ENCODE data around the gene PLPP2.

The PLPP2 gene

DNA sequence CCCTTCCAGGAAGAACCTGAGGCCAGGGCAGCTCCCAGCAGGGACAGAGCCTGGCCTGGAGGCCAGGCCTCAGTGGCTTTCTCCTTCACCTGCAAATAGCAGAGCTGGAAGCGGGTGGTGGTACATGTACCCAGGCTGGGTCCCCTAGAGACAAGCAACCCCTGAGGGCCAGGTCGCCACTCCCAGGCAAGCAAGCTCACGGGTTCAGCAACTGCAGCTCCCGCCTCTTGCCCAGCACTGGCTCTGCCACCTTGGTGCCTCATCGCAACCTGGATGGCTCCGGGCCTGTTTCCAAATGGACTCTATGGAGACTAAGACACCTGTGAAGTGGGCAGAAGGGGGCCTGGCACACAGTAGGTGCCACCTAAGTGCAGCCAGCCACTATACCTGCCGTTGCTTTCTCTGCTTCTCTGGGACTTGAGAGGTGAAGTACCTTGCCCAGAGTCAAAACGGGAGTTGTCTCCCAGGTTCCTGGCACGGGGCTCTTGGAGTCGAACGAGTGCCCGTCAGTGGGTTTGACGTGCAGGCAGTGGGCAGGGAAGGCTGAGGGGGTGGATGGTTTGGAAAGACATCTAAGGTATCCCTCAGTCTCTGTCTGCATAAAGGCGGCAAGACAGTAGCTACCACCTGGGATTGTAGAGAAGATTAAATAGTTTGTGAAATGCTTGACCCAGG is 2.4 kb upstream of the PLPP2 start:
- DNase-seq (ENCODE audit: low spot score) (no peak), FAIRE-seq (no peak)

DNA sequence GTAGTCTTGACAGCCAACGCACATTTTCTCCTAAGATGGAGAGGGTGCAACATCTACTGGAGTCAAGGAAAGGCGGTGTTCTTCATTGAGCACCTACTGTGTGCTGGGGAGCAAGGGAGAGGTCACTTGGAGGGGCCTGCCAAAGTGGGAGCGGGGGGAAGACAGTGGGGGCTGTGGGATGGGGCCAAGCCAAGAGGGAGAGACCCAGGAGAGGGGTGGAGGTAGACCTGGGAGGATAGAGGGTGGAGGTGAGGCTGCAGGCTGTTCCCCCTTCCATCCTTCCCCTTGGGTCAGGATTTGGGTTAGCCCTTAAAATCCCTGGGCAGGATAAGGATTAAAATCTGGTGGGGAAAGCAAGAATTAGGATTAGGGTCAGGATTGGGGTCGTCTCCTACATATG is 1.7 kb upstream of the PLPP2 start:
- FAIRE-seq (no peak), DNase-seq (ENCODE audit: low spot score) (no peak)

DNA sequence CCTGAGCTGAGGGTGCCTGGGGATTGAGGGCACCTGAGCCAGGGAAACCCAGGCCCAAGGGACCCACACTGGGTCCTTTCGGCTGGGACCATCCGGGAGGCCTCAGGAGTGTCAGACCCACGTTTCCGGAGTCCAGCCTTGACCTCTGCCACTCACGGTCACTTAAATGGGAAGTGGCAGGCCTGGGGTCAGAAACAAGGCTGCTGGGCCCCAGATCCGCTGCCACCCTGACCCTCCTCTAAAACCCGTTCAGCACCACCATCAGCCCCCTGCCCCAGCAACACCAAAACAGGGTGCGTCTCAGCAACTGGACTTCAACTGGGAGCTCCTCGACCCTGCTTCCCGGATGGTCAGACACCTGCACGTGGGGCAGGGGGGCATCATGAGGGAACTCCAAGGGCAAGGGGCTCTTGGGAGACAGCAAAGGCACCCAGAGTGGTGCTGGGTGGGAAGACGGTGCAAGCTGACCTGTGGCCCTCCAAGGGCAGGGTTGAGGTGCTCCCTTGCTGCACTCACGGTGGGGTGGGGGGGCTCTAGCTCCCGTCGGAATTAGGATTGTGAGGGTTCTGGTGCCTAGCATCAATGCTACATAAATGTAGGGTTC is 1.2 kb upstream of the PLPP2 start:
- DNase-seq (ENCODE audit: low spot score), result no peak
- FAIRE-seq, result no peak

DNA sequence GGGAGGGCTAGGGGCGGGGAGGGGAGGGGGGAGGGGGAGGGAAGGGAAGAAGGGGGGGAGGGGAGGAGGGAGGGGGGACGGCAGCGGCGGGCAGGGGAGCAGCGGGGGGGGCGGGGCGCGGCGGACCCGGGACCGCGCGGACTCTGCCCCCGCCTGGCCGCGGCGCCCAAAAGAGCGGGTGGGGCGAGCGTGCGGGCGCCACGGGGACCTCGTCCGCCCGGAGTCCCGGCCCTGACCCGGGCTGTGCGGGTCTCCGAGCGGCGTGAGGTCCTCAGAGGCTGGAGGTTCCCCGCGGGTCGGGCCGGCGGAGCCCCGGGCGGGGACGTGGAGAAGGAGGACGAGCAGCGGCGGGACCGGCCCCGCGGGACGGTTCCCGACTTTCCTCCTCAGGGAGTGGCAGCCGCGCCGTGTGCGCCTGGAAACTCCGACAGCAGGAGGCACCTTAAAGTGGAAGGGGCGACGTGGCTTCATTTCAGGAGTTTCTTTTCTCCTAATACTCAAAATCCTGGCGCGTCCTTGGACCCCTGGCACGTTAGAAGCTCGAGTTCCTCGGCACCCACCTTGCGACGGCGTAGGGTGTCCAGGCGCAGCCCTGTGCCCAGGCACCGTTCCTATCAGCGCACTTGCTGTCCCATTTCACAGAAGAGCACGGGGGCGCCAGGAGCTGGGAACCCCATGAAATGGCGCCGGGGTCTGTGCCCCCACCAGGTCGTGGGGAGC is 518 bp upstream of the PLPP2 start:
- FAIRE-seq (no peak), DNase-seq (ENCODE audit: low spot score) (no peak)

DNA sequence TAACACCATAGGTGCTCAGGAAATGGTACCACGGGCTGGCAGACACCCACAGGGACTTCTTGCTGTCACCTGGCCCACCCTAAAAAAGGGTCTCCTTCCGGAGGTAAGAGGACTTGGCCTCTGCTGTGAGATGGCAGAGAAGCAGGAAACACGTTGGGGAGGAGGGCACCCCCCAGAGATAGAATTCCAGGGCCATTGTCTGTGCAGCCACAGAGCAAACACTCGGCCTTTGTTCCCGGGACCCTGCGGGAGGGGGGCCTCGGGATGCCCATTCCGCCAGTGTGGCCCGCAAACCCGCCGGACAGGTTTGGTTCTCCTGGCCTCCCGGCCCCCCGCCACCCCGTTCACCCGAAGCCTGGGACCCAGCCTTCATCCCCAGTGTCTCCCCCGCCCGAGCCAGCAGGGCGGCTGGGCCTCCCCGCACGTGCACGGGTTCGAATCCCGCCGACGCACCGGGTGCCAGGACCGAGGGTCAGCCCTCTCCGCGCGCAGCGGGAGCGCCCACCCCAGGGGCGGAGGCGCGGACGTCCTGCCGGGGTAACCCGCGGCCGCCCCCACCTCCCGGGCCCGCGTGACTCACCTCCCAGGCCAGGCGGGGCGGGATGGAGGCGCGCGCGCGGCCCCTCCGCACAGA is 714 bp downstream of the PLPP2 start:
- DNase-seq (ENCODE audit: low spot score), result peak; percentile 57
- no peak for FAIRE-seq

DNA sequence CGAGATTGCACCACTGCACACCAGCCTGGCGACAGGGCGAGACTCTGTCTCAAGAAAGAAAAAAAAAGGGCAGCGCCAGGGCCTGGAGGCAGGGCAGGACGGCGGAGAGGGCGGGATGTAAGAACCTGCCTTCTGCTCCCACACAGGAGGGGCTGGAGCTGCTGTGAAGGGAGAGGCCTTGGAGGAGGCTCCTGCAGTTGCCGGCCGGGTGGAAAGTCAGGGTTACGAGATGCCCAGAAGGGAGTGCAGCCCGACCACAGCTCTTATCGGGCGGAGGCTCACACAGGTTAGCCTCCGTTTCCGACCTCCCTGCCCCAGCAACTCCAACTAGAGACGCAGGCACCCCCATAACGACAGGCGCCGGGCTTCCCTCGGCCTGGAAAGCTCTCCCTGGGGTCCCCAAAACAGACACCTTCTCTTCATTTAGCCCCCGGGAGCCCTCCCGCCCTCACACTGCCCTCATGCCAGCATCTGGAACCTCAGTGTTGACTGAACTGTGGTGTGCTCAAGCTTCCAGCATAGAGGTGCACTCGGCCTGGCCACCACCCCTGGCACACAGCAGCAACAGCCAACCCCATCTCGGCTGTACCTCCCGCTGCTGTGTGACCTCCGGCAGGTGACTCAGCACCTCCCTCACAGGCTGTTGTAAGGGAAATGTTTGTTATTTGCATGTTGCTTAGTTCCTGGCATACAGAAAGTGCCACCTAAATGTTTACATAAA is 1.4 kb downstream of the PLPP2 start:
- FAIRE-seq (no peak), DNase-seq (ENCODE audit: low spot score) (peak; percentile 68)

DNA sequence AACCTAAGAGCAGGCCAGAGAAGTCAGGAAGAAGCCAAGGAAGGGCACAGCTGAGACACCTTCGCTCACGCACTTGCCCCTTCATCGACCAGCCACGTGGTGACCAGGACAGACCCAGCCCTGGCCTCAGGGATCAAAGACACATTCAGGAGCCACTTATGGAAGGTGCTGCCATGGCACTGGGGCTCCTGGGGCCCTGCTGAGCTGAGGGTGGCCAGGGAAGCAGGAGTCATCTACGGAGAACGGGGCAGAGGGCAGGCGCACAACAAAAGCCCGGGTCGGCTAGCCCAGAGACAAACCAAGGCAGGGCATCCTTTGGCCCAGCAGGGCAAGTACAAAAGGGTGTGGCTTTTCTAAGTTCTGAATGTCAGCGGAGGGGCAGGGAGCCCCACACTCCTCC is 2.3 kb downstream of the PLPP2 start:
- no peak for FAIRE-seq
- no peak for DNase-seq (ENCODE audit: low spot score)

DNA sequence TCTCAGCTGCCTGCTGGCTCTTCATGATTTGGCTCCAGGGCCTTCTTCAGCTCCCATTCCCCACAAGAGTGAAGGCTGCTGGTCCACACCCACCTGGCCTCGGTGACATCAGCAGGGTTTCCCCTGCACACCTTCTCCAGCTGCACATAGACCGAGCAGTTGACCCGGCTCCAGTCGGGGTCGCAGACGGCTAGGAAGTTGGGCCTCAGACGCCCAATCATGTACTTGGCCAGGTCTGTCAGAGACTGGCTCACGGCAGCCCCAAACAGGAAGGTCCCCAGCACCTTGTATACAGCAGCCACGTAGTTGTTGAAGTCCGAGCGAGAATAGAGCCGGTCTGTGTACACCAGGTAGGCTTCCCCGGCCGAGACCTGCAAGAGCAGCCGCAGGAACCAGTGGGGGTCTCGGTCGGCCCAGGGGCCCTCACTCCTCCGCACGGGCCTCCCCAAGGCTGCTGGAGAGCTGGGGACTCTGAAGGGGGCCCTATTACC is 3.8 kb downstream of the PLPP2 start:
- FAIRE-seq, result no peak
- no peak for DNase-seq (ENCODE audit: low spot score)

DNA sequence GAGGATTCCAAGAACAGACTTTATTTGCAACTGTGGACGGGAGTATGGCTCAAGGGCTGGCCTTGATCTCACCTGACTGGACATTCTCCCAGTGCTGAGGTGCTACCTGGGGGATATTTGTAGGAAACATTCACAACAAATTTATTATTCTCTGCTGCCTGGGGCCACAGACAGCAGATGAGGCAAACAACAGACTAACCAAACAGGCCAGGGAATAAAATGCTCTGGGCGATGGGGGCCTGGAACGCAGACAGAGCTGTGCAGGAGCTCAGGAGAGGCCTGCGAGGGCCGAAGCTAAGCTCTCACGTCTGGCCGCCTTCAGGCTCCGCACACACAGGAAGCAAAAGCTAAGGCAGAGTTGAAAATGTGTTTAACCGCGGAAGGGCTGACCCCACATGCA is 7.8 kb downstream of the PLPP2 start:
- no peak for DNase-seq (ENCODE audit: low spot score)
- no peak for FAIRE-seq

DNA sequence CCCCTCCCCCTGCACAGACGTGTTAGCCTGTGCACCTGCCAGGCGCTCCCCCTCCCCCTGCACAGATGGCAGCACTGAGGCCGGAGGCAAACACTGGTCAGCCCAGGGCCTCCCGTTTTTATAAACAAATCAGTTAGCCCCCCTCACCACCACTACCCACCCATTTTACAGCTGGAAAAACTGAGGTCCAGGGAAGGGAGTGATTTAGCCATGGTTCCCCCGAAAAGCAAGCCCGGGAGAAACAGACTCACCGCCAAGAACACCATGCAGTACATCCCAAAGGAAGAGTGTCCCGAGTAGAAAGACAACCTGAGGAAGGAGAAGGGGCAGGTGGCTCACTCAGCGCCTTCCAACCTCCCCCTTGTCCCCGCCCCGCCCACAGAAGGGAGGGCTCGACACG is 8.7 kb downstream of the PLPP2 start:
- FAIRE-seq (no peak), DNase-seq (ENCODE audit: low spot score) (no peak)

DNA sequence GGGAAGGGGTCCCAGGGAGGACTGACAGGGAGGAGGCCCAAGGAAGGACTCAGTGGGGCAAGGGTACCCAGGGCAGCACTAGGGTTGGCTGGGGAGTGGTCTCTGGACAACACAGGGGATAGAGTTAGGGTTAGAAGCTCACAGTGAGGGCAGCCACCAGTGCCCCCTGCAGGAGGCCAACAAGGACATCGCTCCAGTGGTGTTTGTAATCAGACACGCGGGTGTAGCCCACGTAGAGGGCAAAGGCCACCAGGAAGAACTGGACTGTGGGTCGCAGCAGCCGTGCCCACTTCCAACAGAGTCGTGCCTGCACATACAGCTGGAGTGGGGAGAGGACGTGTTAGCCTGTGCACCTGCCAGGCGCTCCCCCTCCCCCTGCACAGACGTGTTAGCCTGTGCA is 9.2 kb downstream of the PLPP2 start:
- FAIRE-seq, result no peak
- DNase-seq (ENCODE audit: low spot score), result no peak

DNA sequence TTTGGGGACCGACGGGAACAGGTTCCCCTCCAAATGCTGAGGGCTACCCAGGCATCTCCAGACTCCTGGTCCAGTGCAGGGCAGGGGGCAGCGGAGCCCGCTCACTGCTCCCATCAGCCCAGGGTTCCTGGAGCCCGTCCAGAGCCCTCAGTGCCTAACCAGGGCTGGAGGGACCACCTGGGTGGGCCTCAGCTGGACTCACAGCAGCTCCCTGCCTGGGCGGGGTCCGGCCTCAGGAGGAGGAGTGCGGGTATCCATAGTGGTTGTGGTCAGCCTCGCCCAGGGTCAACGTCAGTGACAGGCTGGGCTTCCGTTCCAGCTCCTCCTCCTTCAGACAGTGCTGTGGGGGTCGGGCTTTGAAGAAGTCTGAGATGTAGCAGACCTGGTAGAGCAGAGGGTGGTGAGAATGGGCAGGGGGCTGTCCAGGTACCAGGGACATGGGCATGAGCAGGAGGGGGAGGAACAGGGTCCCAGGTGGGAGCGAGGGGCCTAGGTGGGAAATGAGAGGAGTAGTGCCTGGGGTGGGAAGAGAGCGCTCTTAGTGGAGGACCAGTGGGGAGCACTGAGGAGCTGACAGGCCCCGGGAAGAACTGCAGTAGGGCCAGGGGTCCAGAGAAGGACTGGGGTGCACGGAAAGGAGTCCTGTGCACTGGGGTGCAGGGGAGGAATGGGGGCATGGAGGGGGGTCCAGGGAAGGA is 9.9 kb downstream of the PLPP2 start:
- DNase-seq (ENCODE audit: low spot score) (no peak), FAIRE-seq (no peak)

DNA sequence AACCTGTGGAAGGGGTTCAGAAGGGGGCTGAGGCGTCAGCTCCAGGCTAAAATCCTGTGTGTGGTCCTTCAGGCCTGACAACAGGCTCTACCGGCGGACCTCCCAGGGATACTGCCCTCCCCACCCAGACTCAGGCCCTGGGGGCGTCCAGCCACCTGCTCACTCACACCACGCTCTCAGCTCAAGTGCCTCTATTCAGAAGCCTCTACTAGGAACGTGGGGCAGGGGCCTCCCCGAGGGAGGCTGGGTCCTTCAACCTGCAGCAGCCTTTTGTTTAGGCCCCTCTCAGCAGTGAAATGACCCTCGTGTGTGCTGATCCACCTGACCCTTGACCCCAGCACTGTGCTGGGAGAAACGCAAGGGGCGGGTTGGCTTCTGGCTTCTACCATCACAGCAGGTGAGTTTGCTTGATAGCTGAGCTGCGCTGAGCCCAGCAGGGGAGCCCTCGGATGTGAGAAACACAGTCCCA is 10.6 kb downstream of the PLPP2 start:
- FAIRE-seq (no peak), DNase-seq (ENCODE audit: low spot score) (no peak)

DNA sequence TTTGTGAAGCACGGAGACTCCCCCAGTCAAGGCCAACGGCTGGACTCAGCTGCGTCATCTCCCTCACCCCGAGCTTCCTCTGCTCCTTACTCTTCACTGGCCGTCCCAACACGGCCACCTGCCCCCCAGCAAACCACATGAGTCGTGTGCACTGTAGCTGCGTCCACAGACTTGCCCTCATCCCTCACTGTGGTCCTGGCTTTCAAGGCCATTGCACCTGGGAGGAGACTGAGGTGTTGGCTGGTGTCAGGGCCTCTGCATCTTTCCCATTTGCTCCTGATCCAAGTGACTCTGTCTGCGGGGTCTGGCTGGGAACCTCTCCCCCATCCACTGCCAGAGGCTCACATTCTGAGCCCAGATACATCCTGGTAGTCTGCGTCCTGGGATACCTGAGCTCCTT is 11.5 kb downstream of the PLPP2 start:
- no peak for FAIRE-seq
- DNase-seq (ENCODE audit: low spot score), result no peak

DNA sequence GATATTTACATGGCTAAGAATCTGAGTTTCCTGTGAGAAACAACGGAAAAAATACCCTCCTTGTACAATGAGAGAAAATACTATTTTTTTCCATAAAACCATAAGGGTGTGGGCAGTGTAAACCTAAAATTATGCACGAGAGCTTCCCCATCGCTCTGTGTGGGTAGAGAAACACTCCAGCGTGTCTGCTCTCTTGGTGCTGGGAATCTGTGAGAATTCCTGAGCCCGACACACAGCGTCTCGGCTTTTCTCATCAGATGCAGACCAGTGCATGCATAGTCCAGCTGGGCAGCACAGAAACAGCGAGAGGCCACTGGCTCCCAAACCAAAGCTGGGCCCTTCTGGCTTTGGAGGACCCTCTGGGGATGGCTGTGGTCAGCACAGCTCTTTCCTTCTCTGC is 12.0 kb downstream of the PLPP2 start:
- FAIRE-seq (no peak), DNase-seq (ENCODE audit: low spot score) (no peak)

DNA sequence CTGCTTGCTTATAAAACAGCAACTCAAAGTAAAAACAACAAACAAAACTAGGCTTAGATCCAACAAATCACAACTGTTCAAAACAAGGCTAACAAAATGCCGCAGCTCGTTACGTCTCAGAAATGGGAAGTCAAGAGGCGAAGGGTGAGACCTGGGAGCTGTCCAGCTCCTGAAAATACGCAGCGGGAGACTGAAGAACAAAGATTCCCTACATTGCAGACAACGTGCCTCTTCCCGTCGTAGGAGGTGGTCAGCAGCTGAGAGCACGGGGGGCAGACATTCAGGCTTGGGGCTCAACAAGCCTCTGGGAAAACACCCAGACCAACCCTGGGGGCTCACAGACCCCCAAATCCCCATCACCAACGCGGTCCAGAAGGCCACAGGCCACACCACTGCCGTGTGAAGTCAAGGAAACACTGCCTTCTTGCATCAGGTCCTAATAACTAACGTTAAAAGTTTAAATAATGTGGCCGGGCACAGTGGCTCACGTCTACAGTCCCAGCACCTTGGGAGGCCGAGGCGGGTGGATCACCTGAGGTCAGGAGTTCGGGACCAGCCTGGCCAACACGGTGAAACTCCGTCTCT is 13.5 kb downstream of the PLPP2 start:
- DNase-seq (ENCODE audit: low spot score) (no peak), FAIRE-seq (no peak)

DNA sequence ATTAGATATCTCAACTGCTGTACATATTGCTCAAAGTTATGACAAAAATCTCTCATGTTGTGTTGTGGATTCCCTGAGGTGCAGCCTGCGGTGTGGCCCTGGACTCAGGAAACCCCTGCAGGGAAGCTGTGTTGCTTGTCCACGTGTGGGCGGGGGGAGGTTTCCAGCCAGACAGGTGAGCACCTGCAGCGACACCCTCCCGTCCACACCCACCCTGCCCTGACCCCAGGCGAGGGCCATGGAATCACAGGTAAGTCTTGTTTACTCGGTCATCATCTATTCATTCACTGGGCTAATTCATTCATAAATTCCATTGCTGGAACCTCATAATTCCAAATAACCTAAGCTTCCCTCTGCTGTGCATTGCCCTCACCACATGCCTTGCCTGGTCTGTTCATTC is 14.1 kb downstream of the PLPP2 start:
- FAIRE-seq (no peak), DNase-seq (ENCODE audit: low spot score) (no peak)

DNA sequence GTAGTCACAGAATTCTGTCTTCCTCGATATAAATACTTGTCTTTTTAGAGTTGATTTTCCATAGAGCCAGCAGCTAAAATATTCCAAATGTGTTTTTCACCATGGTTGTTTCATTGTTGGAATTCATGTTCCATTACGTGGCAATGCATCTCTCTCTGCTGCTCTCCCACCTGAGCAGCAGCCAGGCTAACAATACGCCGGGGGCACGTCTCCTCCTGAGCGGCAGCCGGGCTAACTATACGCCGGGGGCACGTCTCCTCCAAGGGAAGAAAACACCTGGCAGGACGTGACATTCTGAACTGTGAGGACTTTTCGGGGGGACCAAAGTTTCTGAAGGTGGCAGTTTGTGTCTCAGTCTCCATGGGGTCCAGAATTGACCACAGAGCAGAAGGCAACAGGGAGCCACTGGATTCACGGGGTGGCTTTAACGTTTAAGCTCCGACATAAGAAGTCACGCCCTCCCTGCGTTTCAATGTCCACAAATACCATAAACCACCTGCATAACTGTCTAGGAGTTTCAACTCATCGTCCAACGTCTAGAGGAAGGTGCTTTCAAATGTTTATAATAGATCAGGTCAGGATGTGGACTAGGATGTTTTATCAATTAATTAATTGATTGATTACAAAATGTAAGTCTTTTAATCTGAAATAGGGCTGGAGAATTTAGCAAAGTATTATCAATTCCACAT is 15.1 kb downstream of the PLPP2 start:
- DNase-seq (ENCODE audit: low spot score), result no peak
- no peak for FAIRE-seq

DNA sequence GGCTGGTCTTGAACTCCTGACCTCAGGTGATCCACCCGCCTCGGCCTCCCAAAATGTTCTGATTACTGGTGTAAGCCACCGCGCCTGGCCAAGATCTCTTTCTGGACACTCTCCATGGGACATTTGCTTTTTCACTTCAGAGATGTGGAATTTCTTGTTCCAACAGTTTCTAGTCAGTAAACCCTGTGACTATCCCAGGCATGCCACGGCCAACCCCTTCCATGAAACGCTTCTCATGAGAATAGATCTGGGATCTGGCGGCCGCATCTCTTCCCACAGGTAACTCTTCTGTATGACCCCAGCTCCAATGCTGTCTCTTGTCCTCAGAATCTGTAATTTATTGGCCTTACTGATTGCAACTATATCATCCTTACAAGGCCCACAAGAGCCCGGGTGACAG is 16.2 kb downstream of the PLPP2 start:
- DNase-seq (ENCODE audit: low spot score), result no peak
- no peak for FAIRE-seq

DNA sequence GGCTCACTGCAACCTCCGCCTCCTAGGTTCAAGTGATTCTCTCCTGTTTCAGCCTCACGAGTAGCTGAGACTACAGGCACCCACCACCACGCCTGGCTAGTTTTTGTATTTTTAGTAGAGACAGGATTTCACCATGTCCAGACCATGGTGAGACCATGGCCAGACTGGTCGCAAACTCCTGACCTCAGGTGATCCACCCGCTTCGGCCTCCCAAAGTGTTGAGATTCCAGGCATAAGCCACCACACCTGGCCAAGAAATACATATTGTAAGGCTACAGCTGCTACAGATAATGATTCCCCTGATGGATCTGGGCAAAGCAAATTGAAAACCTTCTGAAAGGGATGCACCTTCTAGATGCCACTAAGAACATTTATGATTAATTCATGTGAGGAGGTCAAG is 17.8 kb downstream of the PLPP2 start:
- FAIRE-seq (no peak), DNase-seq (ENCODE audit: low spot score) (no peak)
